G401 (cell line): ENCODE data around the gene C1QL1. TPM values are rescaled to one million over a fixed set of nuclear protein-coding genes. Genes with fewer than 3 reads are reported as not detected.

Experiments
- DNase-seq: peaks from one replicate; pipeline ENCODE4 v3.0.0-alpha.2; 2015; ENCODE audit warnings: low spot score
- in situ Hi-C: cut with HindIII; loops from 2 replicates; pipeline ENCODE4 v1.10.0; 2016; ENCODE audit warnings: low sequenced_read_pairs, mixed read lengths
- total RNA-seq: library from RNA; depleted of rRNA; stranded (reverse); fragments of >200 nt; shearing (Covaris generic); gene quantifications from 2 replicates; pipeline ENCODE4 v1.2.3, GENCODE V29; 2014; rRNA removed

C1QL1 gene
- total RNA-seq: 68.2 and 84.1 TPM in 2 replicates

DNA sequence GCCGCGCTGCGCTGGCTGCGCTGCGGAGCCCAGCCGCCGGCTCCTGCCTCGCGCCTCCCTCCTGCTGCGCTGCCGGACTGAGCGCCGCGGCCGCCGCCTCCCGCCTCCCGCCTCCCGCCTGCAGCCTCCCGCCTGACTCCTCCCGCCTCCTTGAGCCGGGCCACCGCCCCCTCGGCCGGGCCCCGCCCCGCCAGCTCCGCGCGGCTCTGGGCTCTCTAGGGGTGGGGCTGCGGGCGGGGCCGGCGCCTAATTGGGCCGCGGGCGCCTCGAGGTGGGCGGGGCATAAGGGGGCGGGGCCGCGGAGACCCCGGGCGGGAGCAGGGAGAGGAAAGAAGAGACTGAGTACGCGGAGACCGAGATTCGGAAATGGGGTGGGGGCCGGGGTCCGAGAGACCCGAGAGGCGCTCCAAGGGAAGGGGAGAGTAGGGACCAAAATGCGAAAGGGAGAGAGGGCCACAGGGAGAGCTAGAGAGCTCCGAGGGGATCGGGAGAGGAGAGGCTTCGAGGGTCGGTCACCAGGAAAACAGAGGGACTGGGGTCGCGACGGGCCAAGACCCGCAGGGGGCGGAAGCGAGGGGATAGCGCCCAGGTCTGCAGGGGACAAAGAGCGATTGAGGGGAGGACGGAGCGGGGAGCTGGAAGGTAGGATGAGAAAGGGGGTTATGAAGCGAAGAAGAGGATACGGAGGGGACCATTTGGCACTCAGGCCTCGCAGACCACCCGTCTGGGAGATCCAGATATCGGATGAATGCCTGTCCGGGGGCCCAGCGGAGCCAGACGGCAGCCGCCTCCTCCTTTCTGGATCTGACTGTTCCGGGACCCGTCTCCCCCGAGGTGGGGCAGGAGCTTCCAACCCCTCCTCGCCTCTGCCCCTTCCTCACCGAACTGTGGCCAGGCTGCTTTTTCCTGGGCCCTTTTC, at the start of gene C1QL1:
Gene C1QL1 (minus strand): TSS at position 79 of the 919 bp plus-strand sequence. CDS start 255 bp downstream, outside the sequence.
- in situ Hi-C loops: no loop called here
- DNase-seq: peak; percentile 63

DNA sequence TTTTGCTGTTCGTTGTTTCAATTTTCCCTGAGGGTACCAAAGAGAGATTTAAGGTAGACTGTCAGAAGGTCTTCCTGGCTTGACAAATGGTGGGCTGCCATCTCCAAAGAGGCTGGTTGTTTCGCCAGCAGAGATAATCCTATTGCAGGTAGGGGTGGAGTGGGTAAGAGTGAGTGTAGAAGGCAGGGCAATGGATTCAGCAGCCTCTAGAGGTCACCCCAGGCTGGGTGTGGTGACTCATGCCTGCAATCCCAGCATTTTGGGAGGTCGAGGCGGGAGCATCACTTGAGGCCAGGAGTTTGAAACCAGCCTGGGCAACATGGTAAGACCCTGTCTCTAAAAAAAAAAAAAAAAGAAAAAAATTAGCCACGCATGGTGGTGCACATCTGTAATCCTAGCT, 48.7 kb upstream of the C1QL1 start:
- in situ Hi-C loops: no loop called here
- no peak for DNase-seq

GRCh38 chr17:45016237-45016636, 48.1 kb upstream of the C1QL1 start:
- in situ Hi-C loops: no loop called here

GRCh38 chr17:45013021-45013997, 45.2 kb upstream of the C1QL1 start:
- no peak for DNase-seq
- in situ Hi-C loops: no loop called here

More at GRCh38 chr17:45016237-45016636, 48.1 kb upstream of the C1QL1 start:
- DNase-seq: no peak

DNA sequence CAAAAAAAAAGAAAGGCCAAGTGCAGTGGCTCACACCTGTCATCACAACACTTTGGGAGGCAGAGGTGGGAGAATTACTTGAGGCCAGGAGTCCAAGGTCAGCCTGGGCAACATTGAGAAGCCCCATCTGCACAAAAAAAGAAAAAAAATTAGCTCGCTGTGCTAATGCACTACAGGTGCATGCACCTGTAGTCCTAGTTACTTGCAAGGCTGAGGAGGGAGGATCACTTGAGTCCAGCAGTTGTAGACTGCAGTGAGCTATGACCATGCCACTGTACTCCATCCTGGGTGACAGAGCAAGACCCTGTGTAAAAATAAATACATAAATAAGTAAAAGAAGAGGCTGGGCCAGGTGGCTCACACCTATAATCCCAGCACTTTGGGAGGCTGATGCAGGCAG, 43.7 kb upstream of the C1QL1 start:
- no peak for DNase-seq
- in situ Hi-C loops: no loop called here

- DNase-seq: no peak
- in situ Hi-C loops: no loop called here
Measured at GRCh38 chr17:45009676-45010467, 41.8 kb upstream of the C1QL1 start.

- in situ Hi-C loops: no loop called here
- DNase-seq: no peak
Measured at GRCh38 chr17:45008216-45008615, 40.1 kb upstream of the C1QL1 start.

DNA sequence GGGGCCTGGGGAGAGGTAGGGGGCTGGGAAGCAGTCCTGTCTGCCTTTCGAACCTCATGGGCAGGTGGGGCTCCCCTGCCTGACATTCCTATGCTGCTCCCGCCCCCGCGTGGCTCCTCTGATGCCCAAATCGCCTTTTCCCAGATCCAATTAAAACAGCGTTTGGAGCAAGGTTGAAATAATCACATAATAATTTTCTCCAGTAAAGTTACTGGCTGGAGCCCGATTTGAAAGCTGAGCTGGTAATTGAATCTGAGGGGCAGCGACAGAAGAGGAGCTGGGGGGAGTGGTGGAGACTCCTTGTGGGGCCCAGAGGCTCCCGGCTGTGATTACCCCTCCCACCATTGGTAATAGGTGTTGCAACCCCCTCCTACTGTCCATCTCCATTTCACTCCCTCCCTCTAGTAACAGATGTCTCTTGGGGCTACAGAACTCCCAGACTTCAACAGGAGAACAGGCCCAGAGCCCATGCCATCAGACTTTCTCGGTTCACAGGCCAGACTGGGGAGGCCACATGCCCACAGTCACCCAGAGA, 38.9 kb upstream of the C1QL1 start:
- in situ Hi-C loops: no loop called here

DNA sequence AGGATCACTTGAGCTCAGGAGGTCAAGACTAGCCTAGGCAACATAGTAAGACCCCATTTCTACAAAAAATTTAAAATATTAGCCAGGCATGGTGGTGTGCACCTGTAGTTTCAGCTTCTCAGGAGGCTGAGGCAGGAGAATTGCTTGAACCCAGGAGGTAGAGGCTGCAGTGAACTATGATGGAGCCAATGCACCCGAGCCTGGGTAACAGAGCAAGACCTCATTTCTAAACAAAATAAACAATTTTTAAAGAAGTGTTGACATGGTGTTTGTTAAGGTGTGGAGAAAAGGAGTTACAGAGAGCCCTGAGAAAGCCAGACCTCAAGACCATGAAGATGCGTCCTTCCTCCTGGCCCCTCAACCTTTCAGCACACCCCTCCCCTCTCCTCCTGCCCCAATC, 37.6 kb upstream of the C1QL1 start:
- DNase-seq: no peak
- in situ Hi-C loops: no loop called here

More for the DNA sequence above, 38.9 kb upstream of the C1QL1 start:
- no peak for DNase-seq

DNA sequence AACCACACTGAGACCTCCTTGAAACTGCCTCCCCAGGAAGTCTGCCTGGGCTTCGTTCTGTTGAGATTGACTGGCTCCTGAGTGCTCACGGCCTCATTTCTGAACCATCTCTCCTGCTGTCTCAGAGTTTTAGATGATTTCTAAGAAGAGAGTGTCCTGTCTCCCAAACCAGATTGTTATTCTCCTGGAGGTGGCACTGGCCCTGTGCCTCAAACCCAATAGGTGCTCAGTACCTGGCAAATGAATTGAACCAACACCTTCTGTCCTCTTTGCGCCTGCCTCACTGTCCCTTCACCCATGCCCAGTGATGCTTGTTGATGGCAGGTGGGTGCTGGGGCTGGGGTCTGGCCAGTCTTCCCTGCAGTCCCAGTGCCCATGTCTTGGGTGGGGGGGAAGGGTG, 36.3 kb upstream of the C1QL1 start:
- in situ Hi-C loops: no loop called here

DNA sequence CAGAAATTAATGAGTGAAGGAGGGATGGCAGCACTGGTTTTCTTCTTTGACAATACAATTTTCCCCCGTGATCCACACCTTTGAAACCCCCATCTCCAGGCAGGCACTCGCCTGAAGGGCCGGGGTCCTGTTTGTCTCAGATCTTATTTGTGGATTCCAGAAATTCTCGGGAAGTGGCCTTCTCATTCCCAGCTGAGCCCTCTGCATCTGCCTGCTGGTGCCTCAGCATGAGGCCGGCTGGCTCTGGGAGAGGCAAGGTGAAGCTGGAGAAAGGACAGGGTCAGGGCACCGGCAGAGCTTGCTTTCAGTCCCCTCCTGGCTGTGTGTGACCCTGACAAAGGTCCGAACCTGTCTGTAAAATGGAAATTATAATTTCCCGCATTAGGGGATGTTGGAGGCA, 35.8 kb upstream of the C1QL1 start:
- no peak for DNase-seq

More for the DNA sequence above, 36.3 kb upstream of the C1QL1 start:
- peak; percentile 72 for DNase-seq

DNA sequence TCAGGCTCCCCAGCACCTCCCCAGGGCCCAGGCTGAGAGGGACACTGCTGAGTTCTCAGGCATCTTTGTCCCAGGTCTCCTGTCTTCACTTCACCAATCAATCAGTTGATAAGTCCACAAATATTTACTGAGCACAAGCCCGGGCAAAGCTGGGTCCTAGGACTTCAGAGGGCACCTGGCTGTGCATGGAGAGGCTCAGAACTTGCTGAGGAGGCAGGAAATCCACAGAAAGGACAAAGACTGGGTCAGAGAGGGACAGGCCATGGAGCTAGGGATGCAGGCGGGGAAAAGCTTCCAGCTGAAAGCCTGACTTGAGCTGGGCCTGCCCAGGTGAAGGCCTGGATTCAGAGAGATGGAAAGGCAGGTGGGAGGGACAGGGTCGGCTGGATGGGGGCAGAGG, 33.2 kb upstream of the C1QL1 start:
- no peak for DNase-seq
- in situ Hi-C loops: no loop called here

More for the DNA sequence above, 35.8 kb upstream of the C1QL1 start:
- in situ Hi-C loops: no loop called here

- in situ Hi-C loops: no loop called here
Measured at GRCh38 chr17:44999433-44999832, 31.3 kb upstream of the C1QL1 start.

DNA sequence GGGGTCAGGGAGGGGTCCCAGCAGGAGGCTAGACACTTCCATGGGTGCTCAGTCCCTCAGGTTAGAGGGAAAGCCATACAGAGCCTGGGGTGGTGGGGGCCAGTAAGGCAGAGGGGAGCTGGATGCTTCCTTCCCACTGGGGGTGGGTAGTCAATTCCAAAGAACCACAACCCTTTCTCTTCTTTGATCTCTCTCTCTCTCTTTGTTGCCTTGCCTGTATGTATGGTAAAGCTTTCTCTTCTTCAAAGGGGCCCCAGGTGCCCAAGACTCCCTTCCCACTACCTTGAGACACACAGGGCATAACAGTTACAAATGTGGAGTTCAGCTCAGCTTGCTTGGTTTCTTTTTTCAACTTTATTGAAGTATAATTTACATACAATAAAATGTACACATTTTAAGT, 30.5 kb upstream of the C1QL1 start:
- no peak for DNase-seq
- in situ Hi-C loops: no loop called here

More at GRCh38 chr17:44999433-44999832, 31.3 kb upstream of the C1QL1 start:
- no peak for DNase-seq

- DNase-seq: no peak
- in situ Hi-C loops: no loop called here
Measured at GRCh38 chr17:44997733-44998520, 29.8 kb upstream of the C1QL1 start.

DNA sequence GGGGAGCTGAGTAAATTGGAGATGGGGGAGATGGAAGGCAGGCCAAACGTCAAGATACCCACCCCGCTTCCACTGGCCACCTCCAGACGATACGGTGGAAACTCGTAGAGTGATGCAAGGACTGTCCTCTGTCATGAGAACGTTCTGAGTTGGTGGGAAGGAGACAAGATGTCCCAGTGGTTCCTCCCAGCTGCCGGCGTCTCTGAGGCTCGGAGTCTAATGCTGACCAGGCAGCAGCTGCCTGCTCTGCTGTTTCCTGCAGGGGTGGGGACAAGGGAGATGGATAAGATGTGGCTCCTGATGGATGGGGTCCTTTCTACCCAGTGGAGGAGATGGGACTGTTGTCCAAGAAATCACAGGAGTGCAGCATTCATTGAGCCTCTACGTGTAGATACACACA, 28.2 kb upstream of the C1QL1 start:
- DNase-seq: no peak
- in situ Hi-C loops: no loop called here

DNA sequence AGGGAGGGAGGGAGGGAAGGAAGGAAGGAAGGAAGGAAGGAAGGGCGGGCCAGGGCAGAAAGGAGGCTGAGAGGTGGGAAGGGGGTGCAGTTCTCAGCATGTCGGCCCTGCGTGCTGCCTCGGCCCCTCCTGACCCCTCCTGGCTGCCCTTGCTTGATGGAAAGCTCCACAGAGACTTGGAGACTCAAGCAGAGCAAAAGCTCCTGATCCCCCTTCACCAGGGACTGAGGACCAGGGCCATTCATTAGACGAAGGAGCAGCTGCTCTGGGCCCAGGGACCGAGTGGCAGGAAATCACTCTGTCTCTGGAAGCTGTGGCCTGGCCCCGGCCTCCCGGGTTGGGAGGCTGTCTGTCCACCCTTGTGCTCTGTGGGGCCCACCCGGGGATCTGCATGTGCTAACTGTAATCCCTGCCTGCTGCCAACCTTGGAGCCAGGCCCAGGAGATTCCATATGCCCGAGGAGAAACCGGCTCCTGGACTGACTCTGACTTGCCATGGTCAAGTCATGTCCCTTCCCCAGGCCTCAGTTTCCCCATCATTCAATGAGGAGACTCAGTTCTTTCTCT, 27.4 kb upstream of the C1QL1 start:
- DNase-seq: no peak
- in situ Hi-C loops: no loop called here
